Femur (tissue), 1 donor: ENCODE measurements around the gene ZDHHC21.
"Not testable (repeated sequence)": the region's sequence is repeated elsewhere in the genome, so short reads cannot be mapped to it uniquely, and the experiment has no call there.

ENCODE experiments used
- DNase-seq: peaks from one replicate; pipeline ENCODE4 v3.0.0-alpha.2; 2017

Gene ZDHHC21, protein sequence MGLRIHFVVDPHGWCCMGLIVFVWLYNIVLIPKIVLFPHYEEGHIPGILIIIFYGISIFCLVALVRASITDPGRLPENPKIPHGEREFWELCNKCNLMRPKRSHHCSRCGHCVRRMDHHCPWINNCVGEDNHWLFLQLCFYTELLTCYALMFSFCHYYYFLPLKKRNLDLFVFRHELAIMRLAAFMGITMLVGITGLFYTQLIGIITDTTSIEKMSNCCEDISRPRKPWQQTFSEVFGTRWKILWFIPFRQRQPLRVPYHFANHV

DNA sequence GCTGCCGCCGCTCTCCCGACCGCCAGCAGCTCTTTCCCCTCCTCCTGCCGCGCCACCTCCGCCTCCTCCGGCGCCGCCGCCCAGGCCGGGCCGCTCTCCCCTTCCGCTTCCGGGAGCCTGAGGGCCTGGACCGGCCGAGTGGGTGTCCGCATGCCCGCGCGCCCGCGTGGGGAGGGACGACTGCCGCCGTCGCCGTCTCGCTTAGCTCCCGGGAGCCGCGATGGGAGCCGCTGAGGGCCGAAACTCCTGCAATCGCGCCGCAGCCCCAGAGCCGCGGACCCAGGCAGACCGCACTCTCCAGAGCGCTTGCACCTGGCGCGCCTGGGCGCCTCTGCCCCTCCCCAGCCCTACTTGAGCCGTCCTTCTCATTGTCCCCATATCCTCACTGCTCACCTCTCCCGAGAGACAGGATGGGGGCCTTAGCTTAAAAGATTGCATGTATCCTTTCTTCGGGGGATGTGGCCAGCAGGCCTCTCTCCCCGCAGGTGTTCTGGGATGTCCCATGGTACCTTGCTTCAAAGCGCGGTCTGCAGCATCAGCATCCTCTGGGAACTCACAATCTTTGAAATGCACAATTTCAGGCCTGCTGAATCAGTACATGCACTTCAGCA, at the start of gene ZDHHC21:
Gene ZDHHC21, minus strand, starts transcription at position 182 of the 611 bp plus-strand sequence. CDS start 19,092 bp downstream, outside the sequence.
- DNase-seq: peak; percentile 78

DNA sequence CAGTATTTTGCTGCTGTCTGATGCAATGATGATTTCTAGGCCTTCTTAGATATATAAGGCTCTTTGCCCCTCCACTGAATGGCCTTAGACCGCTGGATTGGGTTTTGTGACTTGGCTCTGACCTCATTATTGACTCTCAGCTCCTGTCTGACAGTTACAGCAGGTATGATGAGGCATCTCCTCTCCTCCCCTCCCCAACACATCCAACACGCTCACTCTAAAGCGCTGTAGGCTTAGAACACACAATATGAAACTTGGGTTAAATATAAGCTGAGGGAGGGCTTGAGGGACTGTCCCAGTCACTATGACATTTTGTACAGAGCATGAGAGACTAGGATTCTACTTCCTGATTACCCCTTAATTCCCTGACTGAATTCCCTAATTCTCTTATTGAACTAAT, 48.1 kb upstream of the ZDHHC21 start:
- DNase-seq: no peak

DNA sequence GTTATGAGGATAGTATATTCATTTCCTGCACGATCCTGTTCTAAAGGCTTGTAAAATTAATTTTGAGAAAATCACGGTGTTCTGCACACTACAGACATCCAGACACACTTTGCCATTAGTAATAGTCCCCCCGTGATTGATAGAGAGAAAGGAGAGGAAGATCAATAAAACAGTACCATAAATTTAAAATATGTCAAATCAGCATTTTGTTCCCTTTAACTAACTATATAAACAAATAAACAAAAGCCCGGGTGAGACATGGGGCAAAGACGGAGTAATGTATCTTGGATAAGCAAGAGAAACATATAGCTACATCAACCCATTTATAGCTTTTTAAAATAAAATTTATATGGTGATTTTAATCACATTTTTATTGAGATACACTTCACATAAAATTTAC, 39.9 kb upstream of the ZDHHC21 start:
- no peak for DNase-seq

DNA sequence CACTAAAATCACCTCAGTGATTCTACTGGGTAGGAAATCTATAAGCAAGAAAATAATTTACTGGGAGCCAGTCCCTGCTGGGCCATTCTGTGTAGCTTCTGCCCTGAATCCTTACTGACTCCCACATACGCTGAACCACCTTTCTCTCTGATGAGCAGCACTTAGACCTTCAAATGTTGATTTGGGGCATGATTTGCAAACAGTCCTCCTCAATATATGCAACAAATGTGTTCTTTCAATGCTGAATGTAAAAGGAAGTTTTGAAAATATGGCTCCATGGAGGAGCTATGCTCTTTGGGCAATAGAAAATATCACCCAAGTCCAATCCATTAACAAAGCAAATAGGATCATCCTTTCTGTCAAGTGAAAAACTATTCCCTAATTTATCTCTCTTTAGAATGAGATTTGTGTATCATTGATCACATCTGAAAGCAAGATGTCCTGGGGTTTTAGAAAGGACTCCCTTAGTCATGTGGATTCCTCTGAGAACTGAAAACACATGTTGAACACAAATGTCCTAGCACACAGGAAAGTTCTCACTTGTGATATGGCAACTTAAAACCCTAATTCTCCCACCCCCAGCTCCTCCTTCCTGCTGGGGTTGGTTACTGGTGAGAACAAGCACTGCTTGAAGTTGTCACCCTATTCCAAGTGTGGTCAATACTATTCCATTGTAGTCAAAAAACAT, 38.2 kb upstream of the ZDHHC21 start:
- no peak for DNase-seq

DNA sequence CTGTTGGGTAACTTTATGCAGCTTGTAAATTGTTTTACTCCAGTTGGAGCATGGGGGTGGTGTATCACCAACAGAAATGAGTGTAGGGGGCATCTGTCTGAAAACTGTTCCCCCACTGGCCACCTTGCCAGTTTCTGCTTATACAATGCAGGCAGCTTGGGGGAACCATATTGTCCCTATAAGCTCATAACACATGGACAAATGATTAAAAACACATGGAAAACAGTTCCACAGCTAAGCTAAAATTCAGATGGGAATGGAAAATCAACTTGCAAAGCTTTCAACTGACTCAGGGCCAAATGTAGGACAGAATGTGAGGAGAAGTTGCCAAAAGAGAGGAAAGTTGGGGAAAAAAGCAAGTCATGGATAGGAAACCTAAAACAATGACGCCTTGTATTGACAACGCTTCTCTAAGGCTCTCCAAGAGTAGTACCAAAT, 37.2 kb upstream of the ZDHHC21 start:
- peak; percentile 78 for DNase-seq

DNA sequence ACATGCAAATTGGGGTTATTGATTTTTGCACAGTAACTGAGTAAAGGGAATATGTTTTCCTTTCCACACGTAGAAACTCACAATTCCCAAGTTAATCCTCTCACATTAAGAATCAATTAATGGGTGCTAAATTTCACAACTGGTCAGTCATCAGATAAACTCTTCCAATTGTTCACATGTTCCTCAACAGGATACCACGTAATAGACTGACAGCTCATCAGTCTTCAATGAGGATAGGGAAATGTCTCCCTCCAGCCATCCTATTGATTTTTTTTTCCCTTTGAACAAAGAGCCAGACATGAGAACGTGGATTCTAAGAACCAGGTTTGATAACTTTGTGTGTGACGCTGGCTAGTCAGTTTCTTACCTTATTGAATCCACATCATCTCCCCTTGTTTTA, 30.1 kb upstream of the ZDHHC21 start:
- DNase-seq: no peak

DNA sequence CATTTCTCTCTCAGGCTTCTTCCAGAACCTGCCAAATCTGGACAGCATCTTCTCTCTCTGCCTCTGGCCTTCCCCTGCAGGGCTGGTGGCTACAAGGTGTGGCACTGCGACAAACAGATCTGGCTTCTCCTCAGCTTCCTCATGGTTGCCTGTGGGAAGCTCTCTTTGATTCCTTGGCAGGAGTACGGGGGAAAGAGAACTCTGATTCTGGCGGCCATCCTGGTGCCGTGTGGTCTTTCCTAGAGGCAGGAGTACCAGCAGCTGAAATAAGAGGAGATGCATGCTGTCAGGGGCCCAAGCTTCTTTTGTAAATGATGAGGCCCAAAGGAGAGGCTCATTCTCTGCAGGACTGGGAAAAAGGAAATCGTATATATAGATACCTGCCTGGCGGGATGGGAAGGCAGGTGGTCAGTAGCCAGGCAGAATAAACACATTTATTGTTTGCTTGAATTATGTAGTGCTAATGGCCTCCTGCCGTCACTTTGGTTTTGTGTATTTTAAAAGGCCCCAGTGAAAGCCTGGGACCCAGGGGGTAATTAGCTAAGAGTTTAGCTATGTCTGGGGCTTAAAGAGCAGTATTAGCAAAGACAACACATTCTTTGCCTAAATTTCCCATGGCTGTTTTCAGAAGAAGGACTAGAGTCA, 29.3 kb upstream of the ZDHHC21 start, which contains the start of gene CER1:
Gene CER1, minus strand, starts transcription at position 343 of the 645 bp plus-strand sequence. Its CDS starts 61 bp downstream, at position 282.
- DNase-seq: no peak

DNA sequence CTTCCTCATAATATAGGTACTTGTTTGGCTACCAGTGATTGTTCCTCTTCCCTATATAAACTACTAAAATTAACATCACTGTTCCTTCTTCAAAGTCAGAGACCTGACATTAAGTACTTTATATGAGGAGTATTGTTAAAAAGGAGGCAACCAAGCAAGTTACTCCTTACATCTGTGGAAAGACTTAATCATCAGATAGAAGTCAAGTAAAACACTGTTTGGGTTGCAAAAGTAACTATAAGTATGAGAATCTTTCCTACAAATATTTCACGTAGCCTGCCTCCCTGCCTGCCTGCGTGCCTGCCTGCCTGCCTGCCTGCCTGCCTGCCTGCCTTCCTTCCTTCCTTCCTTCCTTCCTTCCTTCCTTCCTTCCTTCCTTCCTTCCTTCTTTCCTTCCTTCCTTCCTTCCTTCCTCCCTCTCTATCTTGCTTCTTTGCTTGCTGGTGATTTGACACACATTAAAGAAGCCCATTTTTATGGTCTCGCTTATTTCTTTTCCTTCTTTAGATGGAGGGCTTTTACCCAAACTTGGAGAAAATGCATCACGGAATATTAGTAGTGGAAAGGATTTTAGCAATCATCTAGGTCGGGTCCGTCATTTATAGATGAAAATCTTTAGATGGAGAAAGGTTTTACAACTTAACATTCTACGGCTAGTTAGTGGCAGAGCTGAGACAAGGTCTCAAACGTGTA, 26.1 kb upstream of the ZDHHC21 start:
- DNase-seq: no peak

DNA sequence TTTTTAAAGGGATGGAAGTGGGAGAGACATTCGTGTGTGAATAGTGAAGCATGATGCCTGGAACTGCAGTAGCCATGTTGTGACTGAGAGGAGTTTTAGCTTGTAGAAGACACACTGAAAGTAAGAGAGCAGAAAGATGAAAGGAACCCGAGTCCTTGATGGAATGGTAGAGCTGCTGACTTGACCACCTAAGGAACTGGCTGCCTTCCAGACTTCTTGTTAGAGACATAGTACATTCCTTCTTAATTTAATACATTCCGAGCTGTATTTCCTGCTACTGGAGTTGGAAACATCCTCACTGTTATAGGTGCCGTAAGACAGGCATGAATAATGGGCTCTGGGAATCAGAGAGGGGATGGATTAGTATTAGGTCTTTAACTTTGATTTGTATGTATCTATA, 21.9 kb upstream of the ZDHHC21 start:
- DNase-seq: no peak

DNA sequence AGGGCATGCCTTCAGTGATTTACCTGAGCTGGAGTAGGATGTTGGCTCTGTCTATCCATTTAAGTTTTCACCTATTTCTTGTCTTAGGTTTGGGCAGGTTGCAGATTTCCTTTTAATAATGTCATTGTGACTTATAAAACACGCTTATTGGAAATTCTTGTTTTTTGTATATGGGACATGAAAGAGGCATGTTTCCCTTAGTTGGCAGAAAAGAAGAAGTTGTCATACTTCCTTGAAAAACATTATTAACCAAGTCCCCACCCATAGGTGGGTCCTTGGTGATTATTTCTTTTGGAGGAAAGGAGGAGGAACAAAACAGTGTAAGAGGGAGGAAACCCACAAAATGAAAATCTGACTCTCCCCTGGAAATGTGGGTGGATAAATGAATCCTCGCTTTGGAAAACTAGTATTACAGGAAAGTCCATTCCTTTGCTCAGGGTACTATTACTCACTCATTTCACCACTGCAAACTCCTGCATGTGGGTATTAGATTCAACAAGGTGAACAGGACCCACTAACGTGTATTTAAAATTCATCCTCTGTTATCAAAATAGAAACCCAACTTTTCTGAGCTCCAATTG, 20.0 kb upstream of the ZDHHC21 start:
- DNase-seq: no peak

DNA sequence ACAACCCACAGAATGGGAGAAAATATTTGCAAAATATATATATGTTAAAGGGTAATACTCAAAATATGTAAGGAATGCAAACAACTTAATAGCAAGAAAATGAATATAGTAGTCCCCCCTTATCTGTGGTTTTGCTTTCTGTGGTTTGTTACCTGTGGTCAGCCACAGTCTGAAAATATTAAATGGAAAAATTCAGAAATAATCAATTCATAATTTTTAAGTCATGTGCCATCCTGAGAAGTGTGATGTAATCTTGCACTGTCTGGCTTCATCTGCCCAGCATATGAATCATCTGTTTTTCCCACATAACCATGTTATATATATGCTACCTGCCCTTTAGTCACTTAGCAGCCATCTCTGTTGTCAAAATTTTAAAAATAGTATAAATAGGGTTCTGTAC, 17.6 kb upstream of the ZDHHC21 start:
- DNase-seq: no peak

DNA sequence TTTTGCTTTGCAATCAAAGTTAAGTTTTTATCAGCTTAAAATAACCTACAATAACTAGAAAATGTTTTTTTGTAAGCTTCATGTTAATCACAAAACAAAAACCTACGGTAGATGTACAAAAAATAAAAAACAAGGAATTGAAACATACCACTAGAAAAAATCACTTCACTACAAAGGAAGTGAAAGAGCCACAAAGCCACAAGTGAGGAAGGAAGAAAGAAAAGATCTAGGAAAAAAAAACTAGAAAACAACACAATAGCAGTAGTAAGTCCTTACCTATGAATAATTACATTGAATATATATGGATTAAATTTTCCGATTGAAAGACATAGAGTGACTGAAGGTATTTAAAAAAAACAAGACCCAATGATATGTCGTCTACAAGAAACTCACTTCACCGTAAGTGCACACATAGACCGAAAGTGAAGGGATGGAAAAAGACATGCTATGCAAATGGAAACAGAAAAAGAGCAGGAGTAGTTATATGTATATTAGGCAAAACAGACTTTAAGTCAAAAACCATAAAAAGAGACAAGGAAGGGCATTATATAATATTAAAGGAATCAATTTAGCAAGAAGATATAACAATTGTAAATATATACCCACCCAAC, 13.4 kb upstream of the ZDHHC21 start:
- no peak for DNase-seq

DNA sequence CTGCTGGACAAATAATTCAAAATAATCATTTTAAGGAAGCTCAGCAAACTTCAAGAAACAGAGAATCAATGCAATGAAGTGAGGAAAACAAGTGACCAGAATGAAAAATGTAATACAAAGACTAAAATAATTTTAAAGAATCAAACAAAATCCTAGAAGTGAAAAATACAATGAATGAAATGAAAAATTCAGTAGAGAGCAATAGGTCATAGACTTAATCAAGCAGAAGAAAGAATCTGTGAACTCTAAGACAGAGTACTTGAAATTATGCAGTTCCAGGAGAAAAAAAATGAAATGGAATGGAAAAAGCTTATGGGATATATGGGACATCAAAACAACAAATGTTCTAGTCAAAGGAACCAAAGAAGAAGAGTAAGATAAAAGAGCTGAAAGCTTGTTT, 11.8 kb upstream of the ZDHHC21 start:
- DNase-seq: no peak

DNA sequence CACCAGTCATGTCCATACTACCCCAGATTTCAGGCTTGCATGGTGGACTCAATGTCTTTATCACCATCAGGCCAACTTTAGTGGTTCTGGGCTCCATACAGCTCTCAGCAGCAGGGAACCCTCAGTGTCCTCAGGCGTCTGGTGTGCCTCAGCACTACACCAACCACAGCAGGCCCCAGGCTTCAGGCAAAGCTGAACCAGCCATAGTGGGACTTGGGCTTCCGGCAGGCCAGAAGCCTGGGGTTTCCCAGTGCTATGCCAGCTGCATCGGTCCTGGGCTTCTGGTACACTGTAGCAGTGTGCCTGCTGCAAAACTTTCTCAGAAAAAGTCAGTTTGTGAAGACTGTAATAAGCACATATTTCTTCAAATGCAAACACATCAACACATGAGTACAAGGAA, 11.0 kb upstream of the ZDHHC21 start:
- no peak for DNase-seq

DNA sequence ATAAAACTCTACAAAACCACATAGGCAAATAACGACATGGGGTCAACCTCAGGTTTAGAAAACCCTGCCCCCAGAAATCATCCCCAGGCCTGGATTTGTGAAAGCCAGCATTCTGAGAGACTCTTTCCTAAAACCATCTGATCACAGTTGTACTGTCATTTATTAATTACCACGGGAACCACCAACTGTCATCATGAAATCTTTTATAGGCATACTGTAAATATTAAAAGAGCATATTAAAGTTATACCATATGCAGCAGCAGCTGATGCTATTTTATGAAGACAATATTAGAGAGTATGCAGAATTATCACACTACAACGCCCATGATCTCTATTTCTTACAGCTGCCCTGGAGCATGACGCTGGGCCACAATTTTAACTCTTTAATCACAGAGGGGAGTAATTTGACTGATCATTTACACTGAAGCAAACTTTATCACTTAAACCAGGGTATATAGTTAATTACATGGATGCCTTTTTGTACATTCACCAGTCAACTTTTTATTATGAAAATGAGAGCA, 9.0 kb upstream of the ZDHHC21 start:
- no peak for DNase-seq

DNA sequence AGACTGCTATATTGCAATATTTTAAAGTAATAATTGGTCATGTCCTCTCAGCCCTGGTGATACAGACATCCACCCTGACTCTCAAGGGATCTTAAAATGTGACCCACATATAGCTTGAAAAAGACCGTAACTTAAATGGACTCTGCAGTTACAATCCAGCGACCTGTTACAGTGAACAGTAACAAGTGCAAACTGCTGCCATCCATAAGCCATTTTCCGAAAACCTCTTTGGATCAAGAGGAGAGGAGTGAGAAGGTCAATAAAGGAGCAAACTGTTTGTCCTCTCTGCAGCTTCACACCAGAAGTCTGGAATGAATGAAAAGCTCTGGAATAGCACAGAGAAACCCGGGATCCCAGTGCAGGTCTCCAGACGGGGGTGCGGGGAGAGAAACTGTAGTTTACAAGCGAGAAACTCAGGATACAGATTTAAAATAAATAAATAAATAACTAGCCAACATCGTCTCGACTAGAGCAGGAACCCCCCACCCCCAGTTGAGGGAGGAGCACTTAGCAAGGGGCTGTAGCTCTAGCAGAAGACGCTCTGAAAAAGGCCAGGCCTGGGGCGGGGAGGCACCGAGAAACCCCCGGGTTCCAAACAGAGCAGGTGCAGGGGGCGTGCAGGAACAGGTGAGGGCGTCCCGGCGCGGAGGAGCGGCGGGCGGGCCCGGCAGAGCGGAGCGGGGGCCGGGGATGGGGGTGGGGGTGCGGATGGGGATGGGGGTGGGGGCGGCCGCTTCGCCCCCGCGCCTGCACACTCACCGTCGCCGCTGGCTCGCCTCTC, 572 bp downstream of the ZDHHC21 start:
- peak; percentile 50 for DNase-seq

DNA sequence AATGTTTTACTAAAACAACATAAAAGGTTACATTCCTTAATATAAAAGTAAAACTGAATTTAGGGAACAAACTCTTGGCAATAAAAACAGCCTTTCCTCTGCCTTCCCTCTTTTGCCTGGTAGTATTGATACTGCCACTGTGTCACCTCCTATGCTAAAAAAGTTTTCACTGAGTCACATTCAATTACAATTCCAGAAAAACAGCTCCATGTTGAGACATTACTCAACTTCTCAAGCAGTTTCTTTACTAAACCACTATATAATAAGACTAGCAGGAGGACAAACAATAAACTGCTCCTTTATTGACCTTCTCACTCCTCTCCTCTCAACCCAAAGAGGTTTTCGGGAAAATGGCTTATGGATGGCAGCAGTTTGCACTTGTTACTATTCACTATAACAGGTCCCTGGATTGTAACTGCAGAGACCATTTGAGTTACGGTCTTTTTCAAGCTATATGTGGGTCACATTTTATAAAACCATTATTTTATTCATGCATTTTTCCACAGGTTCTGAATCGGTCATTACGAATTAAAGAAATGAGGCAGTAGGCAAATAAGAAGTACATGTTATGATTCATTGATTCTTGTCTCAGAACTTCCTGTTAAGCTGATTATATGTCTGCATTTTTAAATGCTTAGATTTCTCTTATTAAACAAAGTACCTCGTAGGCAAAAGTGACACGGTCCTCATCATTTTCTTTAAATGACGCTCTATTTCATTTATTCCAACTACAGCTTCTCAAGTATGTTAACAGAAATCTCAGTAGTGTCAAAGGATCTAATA, 2.1 kb downstream of the ZDHHC21 start:
- DNase-seq: no peak

DNA sequence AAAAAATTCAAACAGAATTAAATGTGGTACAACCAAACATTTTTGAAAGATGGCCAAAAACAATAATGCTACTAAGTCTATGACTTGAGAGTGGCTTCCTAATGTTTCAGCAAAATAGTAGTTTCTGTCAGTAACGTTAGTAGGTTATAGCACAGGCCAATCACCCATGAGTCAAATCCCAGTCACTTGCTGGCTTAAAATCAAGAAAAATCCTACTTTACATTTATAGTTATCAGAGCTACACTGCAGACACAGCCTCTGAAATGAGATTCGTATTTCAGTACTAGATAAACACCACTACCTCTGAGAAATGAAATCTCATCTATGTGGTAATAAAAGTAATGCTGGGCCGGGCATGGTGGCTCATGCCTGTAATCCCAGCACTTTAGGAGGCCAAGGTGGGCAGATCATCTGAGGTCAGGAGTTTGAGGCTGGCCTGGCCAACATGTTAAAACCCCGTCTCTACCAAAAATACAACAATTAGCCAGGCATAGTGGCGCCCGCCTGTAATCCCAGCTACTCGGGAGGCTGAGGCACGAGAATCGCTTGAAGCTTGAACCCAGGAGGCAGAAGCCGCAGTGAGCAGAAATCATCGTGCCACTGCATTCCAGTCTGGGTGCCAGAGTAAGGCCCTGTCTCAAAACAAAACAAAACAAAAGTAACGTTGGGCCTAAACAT, 6.1 kb downstream of the ZDHHC21 start:
- no peak for DNase-seq

DNA sequence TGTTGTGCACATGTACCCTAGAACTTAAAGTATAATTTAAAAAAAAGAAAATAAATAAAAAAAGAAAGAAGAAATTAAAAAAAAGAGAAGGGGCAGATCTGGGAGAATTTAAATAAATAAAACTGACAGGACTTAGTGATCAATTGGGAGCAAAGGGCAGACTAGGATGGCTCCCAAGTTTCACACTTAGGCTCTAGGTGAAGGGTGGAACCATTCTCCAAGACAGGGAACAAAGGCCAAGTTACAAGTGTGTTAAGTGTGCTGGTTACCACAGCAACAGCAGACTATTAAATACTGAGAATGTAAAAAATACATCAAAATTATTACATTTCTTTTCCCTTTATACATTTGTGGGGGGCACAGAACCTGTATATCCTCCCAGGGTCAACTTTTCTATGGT, 7.1 kb downstream of the ZDHHC21 start:
- DNase-seq: no peak

DNA sequence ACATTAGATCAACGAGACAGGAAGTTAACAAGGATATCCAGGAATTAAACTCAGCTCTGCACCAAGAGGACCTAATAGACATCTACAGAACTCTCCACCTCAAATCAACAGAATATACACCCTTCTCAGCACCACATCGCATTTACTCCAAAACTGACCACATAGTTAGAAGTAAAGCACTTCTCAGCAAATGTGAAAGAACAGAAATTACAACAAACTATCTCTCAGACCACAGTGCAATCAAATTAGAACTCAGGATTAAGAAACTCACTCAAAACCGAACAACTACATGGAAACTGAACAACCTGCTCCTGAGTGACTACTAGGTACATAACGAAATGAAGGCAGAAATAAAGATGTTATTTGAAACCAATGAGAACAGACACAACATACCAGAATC, 10.6 kb downstream of the ZDHHC21 start:
- not testable (repeated sequence) for DNase-seq
